GM12878 (cell line): ENCODE data around the gene DPM2.

ENCODE experiments used
- CREB1 ChIP-seq: IDR thresholded peaks from 2 replicates; pipeline ENCODE4 v1.6.1; 2012; ENCODE audit warnings: low read depth, mild to moderate bottlenecking, inconsistent platforms
- ESRRA ChIP-seq: IDR thresholded peaks from 2 replicates; pipeline ENCODE4 v1.6.1; 2012; ENCODE audit warnings: mild to moderate bottlenecking, low read length, improper control_type of control experiment
- MEF2A ChIP-seq: IDR thresholded peaks from 2 replicates; pipeline ENCODE4 v1.6.1; 2011; ENCODE audit warnings: low read depth, mild to moderate bottlenecking, low read length, moderate library complexity; ENCODE audit not compliant: insufficient read depth
- MXI1 ChIP-seq: fragments of 150-350 bp; IDR thresholded peaks from 2 replicates; pipeline ENCODE4 v1.6.1; 2011; ENCODE audit warnings: low read depth, mild to moderate bottlenecking, inconsistent platforms, low read length, improper control_type of control experiment
- NRF1 ChIP-seq: conservative IDR thresholded peaks from 2 replicates; pipeline ENCODE4 v1.6.1; 2011; ENCODE audit warnings: mild to moderate bottlenecking, low read depth, low read length, improper control_type of control experiment
- POLR2A ChIP-seq: IDR thresholded peaks from 2 replicates; pipeline ENCODE4 v1.6.1; 2011; ENCODE audit warnings: low read depth, mild to moderate bottlenecking, low read length
- SIN3A ChIP-seq: IDR thresholded peaks from 2 replicates; pipeline ENCODE4 v1.6.1; 2012; ENCODE audit warnings: low read depth, low read length, improper control_type of control experiment
- ZBED1 ChIP-seq: IDR thresholded peaks from 2 replicates; pipeline ENCODE4 v1.6.1; 2016; ENCODE audit warnings: borderline replicate concordance
- TF ChIP-seq, protein P1 (sequence below), 3 experiments: IDR thresholded peaks in 2 of 3; conservative IDR thresholded peaks in 1 of 3; 2 replicates each; pipeline ENCODE4 v1.5.1; 2011; ENCODE audit warnings: low read depth in 3 of 3, low read length in 3 of 3, mild to moderate bottlenecking in 3 of 3, control low read depth in 2 of 3, moderate library complexity in 2 of 3, inconsistent platforms in 1 of 3, mixed read lengths in 1 of 3; ENCODE audit not compliant: control insufficient read depth in 2 of 3, insufficient read depth in 1 of 3; ENCODE audit errors: extremely low read depth in 1 of 3
- TF ChIP-seq, protein P2 (sequence below): IDR thresholded peaks from 2 replicates; pipeline ENCODE4 v1.6.1; 2011; ENCODE audit warnings: low read depth, low read length, improper control_type of control experiment, borderline replicate concordance
- TF ChIP-seq, protein P3 (sequence below): IDR thresholded peaks from 2 replicates; pipeline ENCODE4 v1.6.1; 2011; ENCODE audit warnings: low read depth, mild to moderate bottlenecking, low read length, moderate library complexity, borderline replicate concordance; ENCODE audit errors: extremely low read depth

GRCh38 chr9:127903557-127904475, 33.8 kb downstream of the DPM2 start:
- TF ChIP-seq, protein P1, sequence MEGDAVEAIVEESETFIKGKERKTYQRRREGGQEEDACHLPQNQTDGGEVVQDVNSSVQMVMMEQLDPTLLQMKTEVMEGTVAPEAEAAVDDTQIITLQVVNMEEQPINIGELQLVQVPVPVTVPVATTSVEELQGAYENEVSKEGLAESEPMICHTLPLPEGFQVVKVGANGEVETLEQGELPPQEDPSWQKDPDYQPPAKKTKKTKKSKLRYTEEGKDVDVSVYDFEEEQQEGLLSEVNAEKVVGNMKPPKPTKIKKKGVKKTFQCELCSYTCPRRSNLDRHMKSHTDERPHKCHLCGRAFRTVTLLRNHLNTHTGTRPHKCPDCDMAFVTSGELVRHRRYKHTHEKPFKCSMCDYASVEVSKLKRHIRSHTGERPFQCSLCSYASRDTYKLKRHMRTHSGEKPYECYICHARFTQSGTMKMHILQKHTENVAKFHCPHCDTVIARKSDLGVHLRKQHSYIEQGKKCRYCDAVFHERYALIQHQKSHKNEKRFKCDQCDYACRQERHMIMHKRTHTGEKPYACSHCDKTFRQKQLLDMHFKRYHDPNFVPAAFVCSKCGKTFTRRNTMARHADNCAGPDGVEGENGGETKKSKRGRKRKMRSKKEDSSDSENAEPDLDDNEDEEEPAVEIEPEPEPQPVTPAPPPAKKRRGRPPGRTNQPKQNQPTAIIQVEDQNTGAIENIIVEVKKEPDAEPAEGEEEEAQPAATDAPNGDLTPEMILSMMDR (IDR thresholded peaks at IDR 0.05 in 2 of 3, conservative IDR thresholded peaks at IDR 0.05 in 1 of 3; ENCODE audit: control insufficient read depth in 2 of 3, extremely low read depth in 1 of 3, insufficient read depth in 1 of 3, low read depth in 3 of 3, low read length in 3 of 3), result no peak
- TF ChIP-seq ESRRA (no peak), MXI1 (0 out of 2 replicates have a peak, but pooled peaks have one; percentile 33), SIN3A (no peak), CREB1 (no peak), NRF1 (no peak), MEF2A (no peak), POLR2A (peak; percentile 69), ZBED1 (no peak)
- TF ChIP-seq, protein P2, sequence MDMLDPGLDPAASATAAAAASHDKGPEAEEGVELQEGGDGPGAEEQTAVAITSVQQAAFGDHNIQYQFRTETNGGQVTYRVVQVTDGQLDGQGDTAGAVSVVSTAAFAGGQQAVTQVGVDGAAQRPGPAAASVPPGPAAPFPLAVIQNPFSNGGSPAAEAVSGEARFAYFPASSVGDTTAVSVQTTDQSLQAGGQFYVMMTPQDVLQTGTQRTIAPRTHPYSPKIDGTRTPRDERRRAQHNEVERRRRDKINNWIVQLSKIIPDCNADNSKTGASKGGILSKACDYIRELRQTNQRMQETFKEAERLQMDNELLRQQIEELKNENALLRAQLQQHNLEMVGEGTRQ, result no peak
- TF ChIP-seq, protein P3, sequence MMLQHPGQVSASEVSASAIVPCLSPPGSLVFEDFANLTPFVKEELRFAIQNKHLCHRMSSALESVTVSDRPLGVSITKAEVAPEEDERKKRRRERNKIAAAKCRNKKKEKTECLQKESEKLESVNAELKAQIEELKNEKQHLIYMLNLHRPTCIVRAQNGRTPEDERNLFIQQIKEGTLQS, result no peak
